ENCODE results near the gene VPS11. TPM values are rescaled to one million over a fixed set of nuclear protein-coding genes. Genes with fewer than 3 reads are reported as not detected.

The VPS11 gene
- total RNA-seq, 1 experiment from 2014 or later = 20.2 TPM

DNA sequence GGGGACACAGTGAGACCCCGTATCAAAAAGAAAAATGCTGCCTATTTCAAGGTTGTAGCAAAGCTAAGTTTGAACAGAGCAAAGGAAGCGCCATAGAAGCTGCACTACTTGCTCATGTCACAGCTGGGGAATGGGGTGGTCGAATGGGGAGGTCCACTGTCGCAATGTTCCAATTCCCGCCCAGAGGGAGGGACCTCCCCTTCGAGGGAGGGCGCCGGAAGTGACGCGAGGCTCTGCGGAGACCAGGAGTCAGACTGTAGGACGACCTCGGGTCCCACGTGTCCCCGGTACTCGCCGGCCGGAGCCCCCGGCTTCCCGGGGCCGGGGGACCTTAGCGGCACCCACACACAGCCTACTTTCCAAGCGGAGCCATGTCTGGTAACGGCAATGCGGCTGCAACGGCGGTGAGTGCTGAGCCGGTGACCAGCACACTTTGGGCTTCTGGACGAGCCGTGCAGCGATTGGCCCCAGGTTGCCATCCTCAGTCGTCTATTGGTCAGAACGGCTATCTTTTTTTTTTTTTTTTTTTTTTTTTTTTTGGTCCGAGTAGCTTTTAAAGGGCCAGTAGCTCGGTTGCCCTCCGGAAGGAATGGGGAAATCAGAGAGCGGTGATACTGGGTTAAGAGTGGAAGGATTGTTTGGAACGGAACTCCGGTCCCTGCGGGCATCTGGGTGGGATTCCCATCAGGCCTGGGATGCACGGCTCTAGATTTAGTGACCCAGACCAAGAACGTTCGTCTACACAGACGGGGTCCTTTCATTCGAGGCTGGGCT lies 17.2 kb downstream of the VPS11 start, which contains the start of gene HMBS:
TSS of gene HMBS (plus strand) at position 219 of the 774 bp plus-strand sequence. CDS start at position 372, 153 bp downstream.
- peak within 1 kb of the TSS; percentile 98 for H3K27ac Mint-ChIP-seq

More for the DNA sequence above, 17.2 kb downstream of the VPS11 start, which contains the start of gene HMBS:
- Mint-ChIP-seq H3K4me3 (peak within 1 kb of the TSS; percentile 98), H3K27me3 (ENCODE audit: low read depth) (no peaks in the 10 kb centered on the region), H3K36me3 (peaks cover 13% of the 10 kb centered on the region), H3K4me1 (peaks cover 3% of the 10 kb centered on the region; the same call in 1 of the 2 replicates), H3K9me3 (no peaks in the 10 kb centered on the region)
- POLR2A ChIA-PET = interaction anchor here (0.6 to 2.5 kb wide), 12 partner anchors 8 to 261 kb away, joined by 3 to 19 read pairs (median 7); partner anchors contain the start of genes C2CD2L, DPAGT1, HINFP and RPS25
- ATAC-seq = peak; percentile 89
- TF ChIP-seq, protein P1, sequence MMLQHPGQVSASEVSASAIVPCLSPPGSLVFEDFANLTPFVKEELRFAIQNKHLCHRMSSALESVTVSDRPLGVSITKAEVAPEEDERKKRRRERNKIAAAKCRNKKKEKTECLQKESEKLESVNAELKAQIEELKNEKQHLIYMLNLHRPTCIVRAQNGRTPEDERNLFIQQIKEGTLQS (CRISPR knock-in tag; conservative IDR thresholded peaks at IDR 0.05) = no peak
- peak; percentile 35; the same call in 1 of the 2 replicates for TF ChIP-seq MYBL2 (CRISPR knock-in tag; IDR thresholded peaks at IDR 0.05)
- TF ChIP-seq, protein P2, sequence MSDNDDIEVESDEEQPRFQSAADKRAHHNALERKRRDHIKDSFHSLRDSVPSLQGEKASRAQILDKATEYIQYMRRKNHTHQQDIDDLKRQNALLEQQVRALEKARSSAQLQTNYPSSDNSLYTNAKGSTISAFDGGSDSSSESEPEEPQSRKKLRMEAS (CRISPR knock-in tag; IDR thresholded peaks at IDR 0.05) = peak; percentile 88
- no peak for TF ChIP-seq GRHL2 (CRISPR knock-in tag; IDR thresholded peaks at IDR 0.05; ENCODE audit: insufficient replicate concordance, severe bottlenecking)
- no peak for TF ChIP-seq GTF2I (CRISPR knock-in tag; conservative IDR thresholded peaks at IDR 0.05)
- peak; percentile 48; the same call in 1 of the 2 replicates for TF ChIP-seq NFE2L1 (CRISPR knock-in tag; IDR thresholded peaks at IDR 0.05)
- peak; percentile 58 for TF ChIP-seq FOXK1 (CRISPR knock-in tag; IDR thresholded peaks at IDR 0.05)
- 0 out of 2 replicates have a peak, but pooled peaks have one; percentile 52 for TF ChIP-seq ATF1 (CRISPR knock-in tag; IDR thresholded peaks at IDR 0.05)
- TF ChIP-seq, protein P3, sequence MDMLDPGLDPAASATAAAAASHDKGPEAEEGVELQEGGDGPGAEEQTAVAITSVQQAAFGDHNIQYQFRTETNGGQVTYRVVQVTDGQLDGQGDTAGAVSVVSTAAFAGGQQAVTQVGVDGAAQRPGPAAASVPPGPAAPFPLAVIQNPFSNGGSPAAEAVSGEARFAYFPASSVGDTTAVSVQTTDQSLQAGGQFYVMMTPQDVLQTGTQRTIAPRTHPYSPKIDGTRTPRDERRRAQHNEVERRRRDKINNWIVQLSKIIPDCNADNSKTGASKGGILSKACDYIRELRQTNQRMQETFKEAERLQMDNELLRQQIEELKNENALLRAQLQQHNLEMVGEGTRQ (CRISPR knock-in tag; IDR thresholded peaks at IDR 0.05) = peak; percentile 75
- peak; percentile 55; the same call in 1 of the 2 replicates for TF ChIP-seq NFYB (CRISPR knock-in tag; conservative IDR thresholded peaks at IDR 0.05; ENCODE audit: low read depth)
- peak; percentile 66; the same call in 1 of the 2 replicates for TF ChIP-seq ERG (CRISPR knock-in tag; IDR thresholded peaks at IDR 0.05)
- TF ChIP-seq ETV6 (CRISPR knock-in tag; IDR thresholded peaks at IDR 0.05) = peak; percentile 83
- TF ChIP-seq ZNF416 (CRISPR knock-in tag; IDR thresholded peaks at IDR 0.05) = 0 out of 2 replicates have a peak, but pooled peaks have one; percentile 23
- 0 out of 2 replicates have a peak, but pooled peaks have one; percentile 27 for TF ChIP-seq EMX1 (CRISPR knock-in tag; IDR thresholded peaks at IDR 0.05)
- TF ChIP-seq CREB1 (CRISPR knock-in tag; IDR thresholded peaks at IDR 0.05) = no peak
- peak; percentile 74; the same call in 1 of the 2 replicates for TF ChIP-seq GABPB1 (CRISPR knock-in tag; IDR thresholded peaks at IDR 0.05)
- TF ChIP-seq, protein P4, sequence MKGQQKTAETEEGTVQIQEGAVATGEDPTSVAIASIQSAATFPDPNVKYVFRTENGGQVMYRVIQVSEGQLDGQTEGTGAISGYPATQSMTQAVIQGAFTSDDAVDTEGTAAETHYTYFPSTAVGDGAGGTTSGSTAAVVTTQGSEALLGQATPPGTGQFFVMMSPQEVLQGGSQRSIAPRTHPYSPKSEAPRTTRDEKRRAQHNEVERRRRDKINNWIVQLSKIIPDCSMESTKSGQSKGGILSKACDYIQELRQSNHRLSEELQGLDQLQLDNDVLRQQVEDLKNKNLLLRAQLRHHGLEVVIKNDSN (CRISPR knock-in tag; IDR thresholded peaks at IDR 0.05) = peak; percentile 77
- TF ChIP-seq ATF2 (CRISPR knock-in tag; IDR thresholded peaks at IDR 0.05; ENCODE audit: borderline replicate concordance, low read depth) = no peak
- peak; percentile 63; the same call in 1 of the 2 replicates for TF ChIP-seq E2F5 (CRISPR knock-in tag; IDR thresholded peaks at IDR 0.05)
- TF ChIP-seq SP1 (CRISPR knock-in tag; conservative IDR thresholded peaks at IDR 0.05) = peak; percentile 81
- TF ChIP-seq CREM (CRISPR knock-in tag; IDR thresholded peaks at IDR 0.05) = peak; percentile 90
- peak; percentile 44; the same call in 1 of the 2 replicates for TF ChIP-seq FOXP4 (CRISPR knock-in tag; IDR thresholded peaks at IDR 0.05)
- DNase-seq (ENCODE audit: low spot score) = peak; percentile 87
- CTCF ChIA-PET = interaction anchor here (0.6 to 2.0 kb wide), 9 partner anchors 11 to 253 kb away, joined by 3 to 16 read pairs (median 4); partner anchors contain the start of genes CBL, DPAGT1 and VPS11

Measured in WTC11 (cell line).